Neuron (in vitro differentiated cells): ENCODE data around the gene PARD3.

Source experiments
- H2AFZ ChIP-seq: one replicate; pipeline ENCODE4 v1.6.1; 2013; ENCODE audit warnings: low read depth, mild to moderate bottlenecking, inconsistent platforms, low read length, moderate library complexity
- H3K27me3 ChIP-seq: one replicate; pipeline ENCODE4 v1.6.1; 2013; ENCODE audit warnings: low read length; ENCODE audit not compliant: insufficient read depth
- H3K36me3 ChIP-seq: one replicate; pipeline ENCODE4 v1.6.1; 2013; ENCODE audit warnings: low read length; ENCODE audit not compliant: insufficient read depth
- H3K4me1 ChIP-seq: one replicate; pipeline ENCODE4 v1.6.1; 2013; ENCODE audit warnings: low read length; ENCODE audit not compliant: insufficient read depth
- H3K4me3 ChIP-seq: 2 replicates; pipeline ENCODE4 v1.5.1; 2013; ENCODE audit warnings: mild to moderate bottlenecking, low read length, moderate library complexity
- H3K9me3 ChIP-seq: one replicate; pipeline ENCODE4 v1.6.1; 2013; ENCODE audit warnings: low read length

Gene PARD3

GRCh38 chr10:34137955-34138354 is 677.1 kb downstream of the PARD3 start:
- no peaks in the 10 kb centered on the region for H3K27me3 ChIP-seq
- peaks cover 5% of the 10 kb centered on the region for H3K4me1 ChIP-seq
- H2AFZ ChIP-seq: no peak overlapping the region
- no peaks in the 10 kb centered on the region for H3K36me3 ChIP-seq
- H3K9me3 ChIP-seq: peaks cover 3% of the 10 kb centered on the region
- H3K4me3 ChIP-seq: no peak overlapping the region

GRCh38 chr10:34137201-34137600 is 677.9 kb downstream of the PARD3 start:
- Histone ChIP-seq H3K9me3 (peaks cover 3% of the 10 kb centered on the region), H3K4me3 (no peak overlapping the region), H3K4me1 (peaks cover 5% of the 10 kb centered on the region), H3K27me3 (no peaks in the 10 kb centered on the region), H2AFZ (no peak overlapping the region), H3K36me3 (no peaks in the 10 kb centered on the region)

GRCh38 chr10:34135515-34135914 is 679.6 kb downstream of the PARD3 start:
- Histone ChIP-seq H3K36me3 (peaks cover 3% of the 10 kb centered on the region), H3K4me3 (no peak overlapping the region), H3K4me1 (peaks cover 3% of the 10 kb centered on the region), H2AFZ (no peak overlapping the region), H3K27me3 (no peaks in the 10 kb centered on the region), H3K9me3 (peaks cover 9% of the 10 kb centered on the region)

DNA sequence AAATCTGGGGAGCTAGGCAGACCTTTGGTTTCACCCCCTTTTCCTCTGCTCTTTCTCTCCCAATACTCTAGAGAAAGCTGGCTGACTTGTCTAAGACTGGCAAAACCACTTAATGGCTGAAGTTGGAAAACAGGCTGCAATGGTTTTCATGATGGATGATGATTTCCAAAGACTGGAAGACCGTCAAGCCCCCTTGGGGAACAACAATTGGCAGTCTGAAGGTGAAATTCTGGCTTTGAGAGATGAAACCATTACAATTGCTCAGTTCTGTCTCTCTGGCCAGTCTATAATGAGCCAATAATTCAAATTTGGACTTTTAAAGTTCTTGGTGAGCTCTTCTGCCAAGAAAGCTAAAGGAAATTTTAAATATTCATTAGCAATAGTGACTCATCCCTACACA is 680.5 kb downstream of the PARD3 start:
- Histone ChIP-seq H3K4me1 (no peaks in the 10 kb centered on the region), H3K9me3 (peaks cover 9% of the 10 kb centered on the region), H3K4me3 (no peak overlapping the region), H2AFZ (no peak overlapping the region), H3K36me3 (peaks cover 9% of the 10 kb centered on the region), H3K27me3 (no peaks in the 10 kb centered on the region)

GRCh38 chr10:34133406-34133805 is 681.7 kb downstream of the PARD3 start:
- H3K4me1 ChIP-seq: no peaks in the 10 kb centered on the region
- H2AFZ ChIP-seq: no peak overlapping the region
- H3K36me3 ChIP-seq: peaks cover 9% of the 10 kb centered on the region
- peaks cover 9% of the 10 kb centered on the region for H3K9me3 ChIP-seq
- no peaks in the 10 kb centered on the region for H3K27me3 ChIP-seq
- no peak overlapping the region for H3K4me3 ChIP-seq

- Histone ChIP-seq H3K9me3 (peaks cover 9% of the 10 kb centered on the region), H3K27me3 (no peaks in the 10 kb centered on the region), H2AFZ (no peak overlapping the region), H3K4me1 (peaks cover 8% of the 10 kb centered on the region), H3K36me3 (peaks cover 9% of the 10 kb centered on the region), H3K4me3 (no peak overlapping the region)
Observed at GRCh38 chr10:34131152-34131551, 683.9 kb downstream of the PARD3 start.

DNA sequence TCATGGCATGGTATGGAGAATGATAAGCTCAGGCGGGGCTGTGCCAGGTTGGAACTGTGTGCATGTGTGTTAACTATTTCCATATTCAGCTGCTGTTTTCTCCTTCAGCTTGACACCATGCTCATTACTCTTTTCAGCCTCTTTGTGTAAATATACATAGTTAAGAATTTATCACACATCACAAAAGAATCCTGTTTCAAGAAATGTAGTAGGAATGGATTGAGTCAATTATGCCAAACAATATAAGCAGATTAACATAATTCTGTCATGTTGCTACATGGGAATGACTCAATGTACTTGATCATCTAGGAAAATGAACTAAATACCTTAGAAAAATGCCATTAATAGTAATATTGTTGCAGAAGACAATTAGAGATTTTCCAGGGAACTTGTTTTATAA is 687.4 kb downstream of the PARD3 start:
- Histone ChIP-seq H3K27me3 (no peaks in the 10 kb centered on the region), H3K9me3 (peaks cover 7% of the 10 kb centered on the region), H3K4me1 (peaks cover 12% of the 10 kb centered on the region), H2AFZ (no peak overlapping the region), H3K4me3 (no peak overlapping the region), H3K36me3 (peaks cover 9% of the 10 kb centered on the region)

DNA sequence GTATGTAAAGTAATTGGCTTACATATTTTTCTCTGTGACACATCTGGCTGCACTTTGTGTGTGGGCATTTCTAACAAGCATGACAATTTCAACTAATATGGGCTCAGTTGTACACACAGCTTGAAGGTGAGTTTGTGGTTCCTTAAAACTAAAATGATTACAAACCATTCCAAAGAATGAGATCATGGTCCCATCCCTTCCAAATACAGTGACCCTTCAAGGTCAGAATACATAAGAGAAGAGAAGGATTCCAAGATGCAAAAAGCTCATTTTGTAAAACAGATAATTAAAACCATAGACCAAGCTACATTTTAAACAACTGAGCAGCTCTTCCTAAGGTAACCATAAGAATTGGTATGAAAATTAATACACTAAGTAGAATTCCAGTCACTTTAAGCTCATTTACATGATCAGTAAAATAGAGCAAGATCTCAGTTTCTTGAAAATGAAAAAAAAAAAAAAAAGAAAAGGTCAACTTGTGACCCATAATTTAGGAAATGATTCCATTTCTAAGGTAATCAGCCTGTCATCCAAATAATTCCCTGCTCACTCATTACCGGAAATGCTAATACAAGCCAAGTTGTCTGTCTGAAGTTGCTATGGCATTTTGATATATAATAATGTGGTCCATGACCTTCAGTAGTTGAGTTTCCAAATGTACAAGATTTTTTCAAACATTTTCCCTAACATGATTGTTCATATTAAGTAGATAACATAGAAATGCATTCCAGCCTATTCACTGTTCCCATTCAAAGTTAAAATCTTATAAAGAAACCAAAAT is 688.5 kb downstream of the PARD3 start:
- no peak overlapping the region for H3K4me3 ChIP-seq
- peaks cover 9% of the 10 kb centered on the region for H3K36me3 ChIP-seq

DNA sequence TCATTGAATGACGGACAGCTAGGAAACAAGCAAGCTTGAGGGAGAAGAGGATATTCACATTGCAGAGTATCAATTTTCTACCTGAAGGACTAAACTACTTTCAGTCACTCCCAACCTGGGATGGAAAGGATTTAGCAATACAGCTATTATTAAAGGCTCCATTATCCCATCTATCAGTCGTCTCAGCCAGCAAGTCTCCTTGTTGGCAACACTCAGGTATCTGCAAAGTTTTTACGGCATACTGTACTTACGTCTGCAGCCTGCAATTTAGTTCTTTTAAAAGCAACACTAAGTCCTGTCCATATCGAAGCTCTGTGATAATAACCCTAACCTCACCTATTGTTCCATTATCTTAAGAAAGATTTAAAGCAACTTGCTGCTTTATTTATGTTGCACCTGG is 689.4 kb downstream of the PARD3 start:
- no peaks in the 10 kb centered on the region for H3K27me3 ChIP-seq
- H3K4me3 ChIP-seq: no peak overlapping the region
- H3K9me3 ChIP-seq: peaks cover 2% of the 10 kb centered on the region
- peaks cover 19% of the 10 kb centered on the region for H3K4me1 ChIP-seq
- peaks cover 7% of the 10 kb centered on the region for H3K36me3 ChIP-seq
- no peak overlapping the region for H2AFZ ChIP-seq

More for the DNA sequence above, 688.5 kb downstream of the PARD3 start:
- H2AFZ ChIP-seq: no peak overlapping the region
- peaks cover 19% of the 10 kb centered on the region for H3K4me1 ChIP-seq
- H3K27me3 ChIP-seq: no peaks in the 10 kb centered on the region
- peaks cover 7% of the 10 kb centered on the region for H3K9me3 ChIP-seq

- no peak overlapping the region for H2AFZ ChIP-seq
- H3K27me3 ChIP-seq: no peaks in the 10 kb centered on the region
- H3K4me3 ChIP-seq: no peak overlapping the region
- H3K4me1 ChIP-seq: peaks cover 19% of the 10 kb centered on the region
- no peaks in the 10 kb centered on the region for H3K9me3 ChIP-seq
- no peaks in the 10 kb centered on the region for H3K36me3 ChIP-seq
Observed at GRCh38 chr10:34124522-34125035, 690.5 kb downstream of the PARD3 start.

GRCh38 chr10:34121781-34122622 is 693.1 kb downstream of the PARD3 start:
- Histone ChIP-seq H3K4me1 (peaks cover 19% of the 10 kb centered on the region), H3K27me3 (no peaks in the 10 kb centered on the region), H3K9me3 (peaks cover 5% of the 10 kb centered on the region), H2AFZ (no peak overlapping the region), H3K4me3 (no peak overlapping the region), H3K36me3 (peaks cover 8% of the 10 kb centered on the region)

DNA sequence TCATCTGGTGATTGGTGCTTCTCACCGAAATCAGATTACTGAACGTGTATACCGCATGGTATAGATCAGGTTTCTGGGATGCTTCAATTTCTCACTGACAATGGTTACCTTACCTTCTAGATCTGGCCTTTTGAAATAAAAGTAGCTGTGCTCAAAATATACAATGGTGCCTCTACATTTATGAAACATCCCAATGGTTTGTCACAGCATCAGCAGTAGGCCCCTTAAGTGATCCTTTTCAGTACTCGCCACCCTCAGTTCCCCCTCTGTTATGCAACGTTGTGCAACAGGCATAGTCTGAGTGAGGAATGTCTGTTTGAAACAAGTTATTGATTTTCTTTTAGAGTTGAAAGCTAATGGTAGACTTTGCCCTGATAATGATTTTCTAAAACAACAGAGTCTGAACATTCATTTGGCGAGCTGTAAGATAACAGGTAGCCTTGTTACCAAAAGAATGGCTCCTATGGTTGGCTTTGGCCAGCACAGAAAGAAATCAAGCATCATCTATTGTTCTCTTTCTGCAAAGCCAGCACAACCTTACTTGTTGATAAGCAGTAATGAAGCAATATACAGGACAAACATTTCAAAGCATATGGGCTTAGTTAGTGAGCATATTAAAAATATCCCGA is 693.9 kb downstream of the PARD3 start:
- Histone ChIP-seq H3K4me3 (no peak overlapping the region), H3K27me3 (no peaks in the 10 kb centered on the region), H3K4me1 (peaks cover 12% of the 10 kb centered on the region), H3K9me3 (peaks cover 5% of the 10 kb centered on the region), H2AFZ (no peak overlapping the region), H3K36me3 (peaks cover 8% of the 10 kb centered on the region)

DNA sequence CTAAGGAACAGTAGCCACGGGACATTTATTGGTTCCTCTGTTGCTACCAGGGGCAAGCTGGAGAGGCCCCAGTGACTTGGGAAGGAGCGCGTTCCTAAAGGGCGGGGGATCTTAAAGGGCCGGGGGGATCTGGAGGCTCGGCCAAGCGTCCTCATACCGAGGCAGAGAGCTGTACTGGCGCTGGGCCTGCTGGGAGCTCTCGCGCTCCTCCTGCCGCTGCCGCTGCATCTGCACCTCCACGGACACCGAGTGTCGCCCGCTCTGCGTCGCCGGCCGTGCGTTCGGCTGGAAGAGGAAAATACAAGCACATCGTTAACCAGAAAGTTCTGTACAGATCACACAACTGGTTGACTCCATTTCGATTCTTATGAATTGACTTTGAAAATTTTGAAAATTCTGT is 695.6 kb downstream of the PARD3 start:
- Histone ChIP-seq H2AFZ (no peak overlapping the region), H3K9me3 (peaks cover 5% of the 10 kb centered on the region), H3K36me3 (peaks cover 8% of the 10 kb centered on the region), H3K4me1 (peaks cover 7% of the 10 kb centered on the region), H3K27me3 (no peaks in the 10 kb centered on the region), H3K4me3 (no peak overlapping the region)
